ENCODE data around the gene CPNE4.

Gene CPNE4

DNA sequence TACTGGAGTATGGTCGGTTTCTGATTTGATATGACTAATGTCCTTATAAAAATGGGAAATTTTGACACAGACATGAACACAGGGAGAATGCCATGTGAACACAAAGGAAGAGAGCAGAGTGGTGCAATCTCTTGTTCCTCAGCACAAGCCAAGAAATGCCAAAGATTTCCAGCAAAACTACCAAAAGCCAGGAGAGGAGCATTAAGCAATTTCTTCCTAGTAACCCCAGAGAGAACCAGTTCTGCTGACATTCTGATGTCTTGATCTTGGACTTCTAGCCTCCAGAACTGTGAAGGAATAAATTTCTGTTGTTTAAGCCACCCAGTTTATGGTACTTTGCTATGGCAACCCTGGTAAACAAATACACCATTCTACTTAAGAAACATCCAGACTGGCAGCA is 304.2 kb downstream of the CPNE4 start:
- no peak for FAIRE-seq

DNA sequence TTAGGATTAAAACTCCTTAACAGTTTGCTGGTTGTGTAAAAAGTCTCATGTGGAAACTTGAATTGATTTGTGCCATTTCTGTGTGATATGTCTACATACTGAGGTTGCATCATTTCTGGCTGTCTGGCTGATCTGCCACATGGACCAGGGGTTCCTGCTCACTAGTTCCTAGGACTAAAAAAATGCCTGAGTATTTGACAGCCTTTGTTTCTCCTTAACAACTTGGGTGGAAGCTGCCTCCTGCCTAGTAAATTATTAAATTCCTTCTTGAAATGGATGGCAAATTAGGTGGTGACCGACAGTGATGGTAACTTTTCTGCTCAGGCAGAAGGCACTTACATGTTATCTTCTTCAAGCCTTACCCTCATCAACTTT is 305.2 kb downstream of the CPNE4 start:
- no peak for FAIRE-seq

- no peak for FAIRE-seq
Measured at GRCh38 chr3:131728898-131729642, 305.7 kb downstream of the CPNE4 start.

- no peak for FAIRE-seq
Measured at GRCh38 chr3:131725414-131725813, 309.4 kb downstream of the CPNE4 start.

- no peak for FAIRE-seq
Measured at GRCh38 chr3:131723343-131723742, 311.5 kb downstream of the CPNE4 start.

- no peak for FAIRE-seq
Measured at GRCh38 chr3:131717493-131717892, 317.3 kb downstream of the CPNE4 start.

DNA sequence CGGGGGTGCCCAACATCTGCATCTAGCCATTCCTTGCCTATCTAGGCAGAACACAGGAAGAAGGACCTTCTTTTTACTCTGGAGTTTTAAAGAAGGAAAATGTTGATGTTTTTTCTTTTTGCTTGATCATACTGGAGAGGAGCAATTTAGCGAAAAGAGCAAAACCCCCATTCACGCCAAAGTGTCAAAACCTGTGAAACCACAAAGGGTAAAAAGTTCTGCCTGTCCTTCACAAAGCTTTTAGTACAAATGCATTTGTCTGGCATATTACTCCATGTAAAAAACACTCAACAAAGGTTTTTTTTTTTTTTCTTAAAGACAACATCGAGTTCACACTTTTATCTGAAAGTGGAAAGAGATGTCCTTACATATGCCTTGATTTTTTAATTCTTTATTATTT is 317.9 kb downstream of the CPNE4 start:
- FAIRE-seq: no peak

DNA sequence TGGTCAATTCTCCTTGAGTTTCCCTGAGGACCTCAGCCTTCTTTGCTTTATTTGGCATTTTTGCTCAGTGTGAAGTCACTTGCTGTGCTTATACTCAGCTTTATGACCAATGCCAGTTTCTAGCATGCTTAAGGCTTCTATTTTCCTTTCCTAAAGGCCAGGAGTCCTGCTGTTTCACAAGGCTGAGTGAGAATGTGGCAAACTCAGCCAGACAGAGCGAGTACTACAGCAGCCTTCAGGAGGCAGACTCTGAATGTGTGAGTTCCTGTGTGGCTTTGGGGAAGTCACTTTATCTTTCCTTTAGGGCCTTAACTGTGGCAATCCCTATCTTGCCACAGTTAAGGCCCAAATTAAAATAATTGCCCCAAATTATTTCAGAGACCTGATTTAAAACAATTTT is 318.8 kb downstream of the CPNE4 start:
- FAIRE-seq: no peak

DNA sequence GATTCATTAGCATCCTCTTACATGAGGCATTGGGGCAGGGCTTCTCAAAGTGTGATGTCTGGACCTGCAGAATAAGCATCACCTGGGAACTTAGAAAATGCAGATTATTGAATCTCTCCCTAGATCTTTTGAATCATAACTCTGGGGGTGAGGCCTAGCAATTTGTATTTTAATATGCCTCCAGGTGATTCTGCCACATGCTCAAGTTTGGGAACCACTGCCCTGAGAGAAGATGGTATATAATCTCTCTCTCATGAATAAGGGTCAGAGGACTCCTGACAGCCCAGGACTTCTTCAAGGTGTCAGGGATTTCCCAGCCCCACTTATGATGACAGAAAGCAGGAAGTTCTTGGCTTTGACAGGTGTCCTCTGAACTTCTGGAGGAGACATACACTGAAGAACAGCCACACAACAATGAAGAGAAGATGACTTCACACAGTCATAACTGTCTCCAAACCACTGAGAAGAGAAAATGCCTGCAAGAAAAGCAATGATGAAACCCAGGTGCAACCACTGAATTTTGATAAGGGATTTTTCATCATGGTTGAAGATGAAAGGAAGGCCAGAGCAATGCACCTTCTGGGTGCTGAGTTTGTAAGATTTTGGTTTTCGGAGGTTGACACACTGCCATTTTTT is 320.1 kb downstream of the CPNE4 start:
- FAIRE-seq: no peak

GRCh38 chr3:131713416-131714123 is 321.2 kb downstream of the CPNE4 start:
- no peak for FAIRE-seq

- no peak for FAIRE-seq
Measured at GRCh38 chr3:131712662-131713061, 322.2 kb downstream of the CPNE4 start.

DNA sequence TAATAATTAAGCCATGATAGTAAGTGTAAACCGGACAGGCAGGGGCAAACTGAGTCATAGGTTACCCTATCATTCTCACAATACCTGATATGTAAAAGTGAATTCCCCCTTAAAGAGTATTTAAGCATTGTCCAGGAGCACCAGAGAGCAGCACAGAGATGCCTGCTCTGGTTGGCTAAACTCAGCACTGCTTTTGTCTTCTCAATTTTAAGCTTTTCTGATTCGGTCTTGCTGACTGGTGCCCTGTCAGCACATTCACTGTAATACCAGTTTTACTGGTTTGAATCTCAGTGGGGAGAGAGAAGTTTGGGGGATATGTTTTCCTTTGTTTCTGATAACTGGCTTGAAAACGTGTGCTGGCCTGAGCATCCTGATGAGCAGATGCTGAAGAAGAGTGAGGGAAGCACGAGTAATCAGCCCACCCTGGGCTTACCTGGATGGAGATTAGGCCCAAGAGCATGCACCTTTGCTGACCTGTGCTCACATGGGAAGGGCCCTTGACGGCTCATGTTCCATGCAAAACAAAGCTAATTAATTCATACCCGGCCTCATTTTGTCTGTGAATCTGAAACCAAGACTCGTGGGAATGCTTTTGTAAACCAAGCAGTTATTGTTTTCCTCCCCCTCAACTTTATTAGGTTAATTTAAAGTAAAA is 323.6 kb downstream of the CPNE4 start:
- no peak for FAIRE-seq

GRCh38 chr3:131708241-131708640 is 326.6 kb downstream of the CPNE4 start:
- no peak for FAIRE-seq

GRCh38 chr3:131705558-131706051 is 329.2 kb downstream of the CPNE4 start:
- FAIRE-seq: no peak

- FAIRE-seq: no peak
Measured at GRCh38 chr3:131705099-131705498, 329.7 kb downstream of the CPNE4 start.

DNA sequence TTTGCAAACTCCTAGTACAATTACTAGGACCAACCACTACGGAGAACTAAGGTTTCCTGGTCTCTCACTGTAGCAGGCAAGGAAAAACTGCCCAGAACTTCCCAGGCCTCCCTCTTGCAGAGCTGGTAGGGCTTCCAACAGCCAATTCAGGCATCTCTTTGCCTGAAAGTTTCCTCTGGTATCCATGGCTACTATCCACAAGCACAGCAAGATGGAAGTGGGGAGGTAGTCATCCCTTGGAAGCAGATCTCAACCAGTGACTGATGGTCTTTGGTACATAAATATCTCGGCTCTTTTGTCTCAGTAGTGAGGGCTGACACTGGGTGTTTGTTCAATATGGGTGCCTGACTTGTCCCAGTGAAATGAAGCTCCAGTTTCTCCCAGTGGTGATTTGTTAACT is 330.7 kb downstream of the CPNE4 start:
- FAIRE-seq: no peak

GRCh38 chr3:131702146-131702545 is 332.7 kb downstream of the CPNE4 start:
- FAIRE-seq: no peak

GRCh38 chr3:131701153-131701770 is 333.6 kb downstream of the CPNE4 start:
- FAIRE-seq: no peak

GRCh38 chr3:131699001-131699400 is 335.8 kb downstream of the CPNE4 start:
- no peak for FAIRE-seq

GRCh38 chr3:131694376-131694775 is 340.4 kb downstream of the CPNE4 start:
- FAIRE-seq: no peak

- FAIRE-seq: no peak
Measured at GRCh38 chr3:131692356-131692755, 342.5 kb downstream of the CPNE4 start.

- no peak for FAIRE-seq
Measured at GRCh38 chr3:131690800-131691199, 344.0 kb downstream of the CPNE4 start.

- no peak for FAIRE-seq
Measured at GRCh38 chr3:131688370-131688769, 346.4 kb downstream of the CPNE4 start.

Measured in G401.6 (cell line).